Panc1 (cell line): ENCODE measurements around the gene TTLL11. TPM values are rescaled to one million over a fixed set of nuclear protein-coding genes. Genes with fewer than 3 reads are reported as not detected.

ENCODE experiments used
- ATAC-seq: fragments of 200-7000 bp; cut with Tn5 transposase; 2 replicates; pipeline ENCODE4 v1.9.1; 2020; ENCODE audit warnings: mild to moderate bottlenecking, moderate library complexity
- BruUV-seq: library from RNA; stranded (reverse); fragments of 400-500 nt; replicated peaks from 2 replicates; lab custom pipeline; 2021; lab: Mats Ljungman, UMichigan
- CTCF ChIA-PET: fragments of 300-600 bp; sonication (Branson Sonifier 250); formaldehyde crosslinking; loops from one replicate; lab custom pipeline; 2022; ENCODE audit warnings: antibody characterized with exemption; lab: Charles Lee
- POLR2A ChIA-PET: fragments of 300-600 bp; sonication (Branson Sonifier 250); formaldehyde crosslinking; loops from one replicate; lab custom pipeline; 2022; ENCODE audit warnings: antibody characterized with exemption; lab: Charles Lee
- DNase-seq: peaks from one replicate; pipeline ENCODE4 v3.0.0-alpha.2; 2010; ENCODE audit warnings: low read depth, low spot score
- H3K27ac ChIP-seq: 2 replicates; pipeline ENCODE4 v1.5.1; 2011; ENCODE audit warnings: mild to moderate bottlenecking, low read length, inconsistent platforms
- H3K27me3 ChIP-seq: fragments of 200-500 bp; sonication (Bioruptor generic); 2 replicates; pipeline ENCODE4 v1.6.0; 2014; ENCODE audit warnings: low read length, inconsistent platforms; ENCODE audit not compliant: control insufficient read depth, insufficient read depth
- H3K36me3 ChIP-seq: fragments of 200-500 bp; sonication (Bioruptor generic); 2 replicates; pipeline ENCODE4 v1.5.1; 2014; ENCODE audit warnings: inconsistent platforms, mild to moderate bottlenecking, low read length, moderate library complexity; ENCODE audit not compliant: control insufficient read depth, insufficient read depth
- H3K4me1 ChIP-seq: 2 replicates; pipeline ENCODE4 v1.5.1; 2011; ENCODE audit warnings: inconsistent platforms, mild to moderate bottlenecking, low read length, moderate library complexity; ENCODE audit not compliant: control insufficient read depth, insufficient read depth
- H3K4me3 ChIP-seq, 2 experiments: 2 replicates each; pipeline ENCODE4 v1.5.1; 2011 to 2012; ENCODE audit warnings: low read depth in 2 of 2, low read length in 2 of 2, mild to moderate bottlenecking in 2 of 2, inconsistent platforms in 1 of 2, moderate library complexity in 1 of 2
- H3K9me3 ChIP-seq: fragments of 200-500 bp; sonication (Bioruptor generic); 2 replicates; pipeline ENCODE4 v1.5.1; 2014; ENCODE audit warnings: low read depth, mild to moderate bottlenecking, inconsistent platforms, low read length, moderate library complexity; ENCODE audit not compliant: control insufficient read depth, insufficient read depth
- POLR2AphosphoS5 ChIP-seq: IDR thresholded peaks from 2 replicates; pipeline ENCODE4 v1.6.1; 2012; ENCODE audit warnings: mild to moderate bottlenecking, low read depth, low read length, moderate library complexity
- SIN3A ChIP-seq: IDR thresholded peaks from 2 replicates; pipeline ENCODE4 v1.6.1; 2012; ENCODE audit warnings: low read depth, mild to moderate bottlenecking, low read length, moderate library complexity, borderline replicate concordance; ENCODE audit not compliant: insufficient read depth
- TCF7L2 ChIP-seq: IDR thresholded peaks from 2 replicates; pipeline ENCODE4 v1.6.1; 2011; ENCODE audit warnings: mild to moderate bottlenecking, low read depth, low read length, inconsistent platforms
- in situ Hi-C: cut with HindIII; loops from 2 replicates; pipeline ENCODE4 v1.10.0; 2016; ENCODE audit warnings: low sequenced_read_pairs, low pct_unique_long_range_greater_than_20kb
- intact Hi-C: fragments of 100-400 bp; cut with micrococcal nuclease; formaldehyde crosslinking; loops from one replicate; pipeline ENCODE4 v1.10.0; 2022; ENCODE audit not compliant: unreplicated experiment
- total RNA-seq: library from RNA; stranded (reverse); gene quantifications from one replicate; pipeline ENCODE4 v1.2.1, GENCODE V29; 2021; ENCODE audit not compliant: unreplicated experiment
- TF ChIP-seq, protein P1 (sequence below): fragments of 450-650 bp; IDR thresholded peaks from 2 replicates; pipeline ENCODE4 v1.5.1; 2017; ENCODE audit warnings: mild to moderate bottlenecking
- TF ChIP-seq, protein P2 (sequence below), 2 experiments: IDR thresholded peaks; 2 replicates each; pipeline ENCODE4 v1.6.1; 2011 to 2012; ENCODE audit warnings: low read depth in 2 of 2, control low read depth in 1 of 2, low read length in 1 of 2, mild to moderate bottlenecking in 1 of 2, moderate library complexity in 1 of 2; ENCODE audit not compliant: insufficient read depth in 1 of 2

Gene TTLL11
- total RNA-seq, 1 experiment from 2014 or later = 1.1 TPM

GRCh38 chr9:121927636-121928035 is 165.5 kb downstream of the TTLL11 start:
- no peaks in the 10 kb centered on the region for H3K4me1 ChIP-seq
- H3K27ac ChIP-seq = no peak overlapping the region
- POLR2A ChIA-PET = no interaction called here
- H3K9me3 ChIP-seq = no peaks in the 10 kb centered on the region
- CTCF ChIA-PET = no interaction called here
- H3K36me3 ChIP-seq = no peaks in the 10 kb centered on the region
- no peak for DNase-seq
- TF ChIP-seq POLR2AphosphoS5 = no peak
- no peak for TF ChIP-seq TCF7L2
- TF ChIP-seq, protein P1, sequence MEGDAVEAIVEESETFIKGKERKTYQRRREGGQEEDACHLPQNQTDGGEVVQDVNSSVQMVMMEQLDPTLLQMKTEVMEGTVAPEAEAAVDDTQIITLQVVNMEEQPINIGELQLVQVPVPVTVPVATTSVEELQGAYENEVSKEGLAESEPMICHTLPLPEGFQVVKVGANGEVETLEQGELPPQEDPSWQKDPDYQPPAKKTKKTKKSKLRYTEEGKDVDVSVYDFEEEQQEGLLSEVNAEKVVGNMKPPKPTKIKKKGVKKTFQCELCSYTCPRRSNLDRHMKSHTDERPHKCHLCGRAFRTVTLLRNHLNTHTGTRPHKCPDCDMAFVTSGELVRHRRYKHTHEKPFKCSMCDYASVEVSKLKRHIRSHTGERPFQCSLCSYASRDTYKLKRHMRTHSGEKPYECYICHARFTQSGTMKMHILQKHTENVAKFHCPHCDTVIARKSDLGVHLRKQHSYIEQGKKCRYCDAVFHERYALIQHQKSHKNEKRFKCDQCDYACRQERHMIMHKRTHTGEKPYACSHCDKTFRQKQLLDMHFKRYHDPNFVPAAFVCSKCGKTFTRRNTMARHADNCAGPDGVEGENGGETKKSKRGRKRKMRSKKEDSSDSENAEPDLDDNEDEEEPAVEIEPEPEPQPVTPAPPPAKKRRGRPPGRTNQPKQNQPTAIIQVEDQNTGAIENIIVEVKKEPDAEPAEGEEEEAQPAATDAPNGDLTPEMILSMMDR = no peak
- TF ChIP-seq SIN3A = no peak
- TF ChIP-seq, protein P2, sequence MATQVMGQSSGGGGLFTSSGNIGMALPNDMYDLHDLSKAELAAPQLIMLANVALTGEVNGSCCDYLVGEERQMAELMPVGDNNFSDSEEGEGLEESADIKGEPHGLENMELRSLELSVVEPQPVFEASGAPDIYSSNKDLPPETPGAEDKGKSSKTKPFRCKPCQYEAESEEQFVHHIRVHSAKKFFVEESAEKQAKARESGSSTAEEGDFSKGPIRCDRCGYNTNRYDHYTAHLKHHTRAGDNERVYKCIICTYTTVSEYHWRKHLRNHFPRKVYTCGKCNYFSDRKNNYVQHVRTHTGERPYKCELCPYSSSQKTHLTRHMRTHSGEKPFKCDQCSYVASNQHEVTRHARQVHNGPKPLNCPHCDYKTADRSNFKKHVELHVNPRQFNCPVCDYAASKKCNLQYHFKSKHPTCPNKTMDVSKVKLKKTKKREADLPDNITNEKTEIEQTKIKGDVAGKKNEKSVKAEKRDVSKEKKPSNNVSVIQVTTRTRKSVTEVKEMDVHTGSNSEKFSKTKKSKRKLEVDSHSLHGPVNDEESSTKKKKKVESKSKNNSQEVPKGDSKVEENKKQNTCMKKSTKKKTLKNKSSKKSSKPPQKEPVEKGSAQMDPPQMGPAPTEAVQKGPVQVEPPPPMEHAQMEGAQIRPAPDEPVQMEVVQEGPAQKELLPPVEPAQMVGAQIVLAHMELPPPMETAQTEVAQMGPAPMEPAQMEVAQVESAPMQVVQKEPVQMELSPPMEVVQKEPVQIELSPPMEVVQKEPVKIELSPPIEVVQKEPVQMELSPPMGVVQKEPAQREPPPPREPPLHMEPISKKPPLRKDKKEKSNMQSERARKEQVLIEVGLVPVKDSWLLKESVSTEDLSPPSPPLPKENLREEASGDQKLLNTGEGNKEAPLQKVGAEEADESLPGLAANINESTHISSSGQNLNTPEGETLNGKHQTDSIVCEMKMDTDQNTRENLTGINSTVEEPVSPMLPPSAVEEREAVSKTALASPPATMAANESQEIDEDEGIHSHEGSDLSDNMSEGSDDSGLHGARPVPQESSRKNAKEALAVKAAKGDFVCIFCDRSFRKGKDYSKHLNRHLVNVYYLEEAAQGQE (IDR thresholded peaks at IDR 0.05; ENCODE audit: insufficient read depth in 1 of 2, low read depth in 2 of 2, low read length in 1 of 2) = no peak
- in situ Hi-C loops (no loop called here), intact Hi-C loops (no loop called here)
- no peaks in the 10 kb centered on the region for H3K27me3 ChIP-seq
- no TSS peak for BruUV-seq
- ATAC-seq = no peak
- H3K4me3 ChIP-seq = no peak overlapping the region

DNA sequence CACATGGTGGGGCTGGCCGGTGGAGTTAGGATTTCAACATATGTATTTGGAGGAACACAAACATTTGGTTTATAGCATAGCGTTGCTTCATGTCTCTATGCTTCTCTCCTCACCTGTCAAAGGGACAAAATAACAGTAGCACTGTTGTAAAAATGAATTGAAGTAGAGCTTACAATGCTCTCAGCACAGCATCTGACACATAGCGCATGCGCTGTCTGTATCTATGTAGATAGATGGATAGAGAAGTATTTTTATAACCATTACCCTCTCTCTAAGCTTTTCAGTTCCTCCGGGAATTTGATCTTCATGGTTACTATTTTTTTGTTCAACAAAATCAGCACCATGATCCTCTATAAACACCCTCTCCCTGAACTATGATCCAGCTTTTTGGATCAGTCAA is 166.0 kb downstream of the TTLL11 start:
- in situ Hi-C loops = no loop called here
- intact Hi-C loops = no loop called here
- H3K9me3 ChIP-seq = no peaks in the 10 kb centered on the region
- no TSS peak for BruUV-seq
- TF ChIP-seq SIN3A (no peak), POLR2AphosphoS5 (no peak), TCF7L2 (no peak)
- TF ChIP-seq, protein P2 (IDR thresholded peaks at IDR 0.05; ENCODE audit: insufficient read depth in 1 of 2, low read depth in 2 of 2, low read length in 1 of 2) = no peak
- TF ChIP-seq, protein P1 = no peak
- H3K27me3 ChIP-seq = no peaks in the 10 kb centered on the region
- no peak overlapping the region for H3K27ac ChIP-seq
- no peak for DNase-seq
- H3K4me3 ChIP-seq = no peak overlapping the region
- ATAC-seq = no peak
- H3K36me3 ChIP-seq = no peaks in the 10 kb centered on the region
- ChIA-PET CTCF (no interaction called here), POLR2A (no interaction called here)
- H3K4me1 ChIP-seq = no peaks in the 10 kb centered on the region
